Measurements from ENCODE around the gene ELF5.

GRCh38 chr11:34488855-34489557 lies 24.6 kb downstream of the ELF5 start:
- TF ChIP-seq, protein P1, sequence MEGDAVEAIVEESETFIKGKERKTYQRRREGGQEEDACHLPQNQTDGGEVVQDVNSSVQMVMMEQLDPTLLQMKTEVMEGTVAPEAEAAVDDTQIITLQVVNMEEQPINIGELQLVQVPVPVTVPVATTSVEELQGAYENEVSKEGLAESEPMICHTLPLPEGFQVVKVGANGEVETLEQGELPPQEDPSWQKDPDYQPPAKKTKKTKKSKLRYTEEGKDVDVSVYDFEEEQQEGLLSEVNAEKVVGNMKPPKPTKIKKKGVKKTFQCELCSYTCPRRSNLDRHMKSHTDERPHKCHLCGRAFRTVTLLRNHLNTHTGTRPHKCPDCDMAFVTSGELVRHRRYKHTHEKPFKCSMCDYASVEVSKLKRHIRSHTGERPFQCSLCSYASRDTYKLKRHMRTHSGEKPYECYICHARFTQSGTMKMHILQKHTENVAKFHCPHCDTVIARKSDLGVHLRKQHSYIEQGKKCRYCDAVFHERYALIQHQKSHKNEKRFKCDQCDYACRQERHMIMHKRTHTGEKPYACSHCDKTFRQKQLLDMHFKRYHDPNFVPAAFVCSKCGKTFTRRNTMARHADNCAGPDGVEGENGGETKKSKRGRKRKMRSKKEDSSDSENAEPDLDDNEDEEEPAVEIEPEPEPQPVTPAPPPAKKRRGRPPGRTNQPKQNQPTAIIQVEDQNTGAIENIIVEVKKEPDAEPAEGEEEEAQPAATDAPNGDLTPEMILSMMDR (IDR thresholded peaks at IDR 0.05; ENCODE audit: low read length) = no peak
- no peak for TF ChIP-seq EZH2 (IDR thresholded peaks at IDR 0.05; ENCODE audit: borderline replicate concordance, low read length)

Measured in OCI-LY1 (cell line).